OCI-LY3 (cell line): ENCODE measurements around the gene STX16.

Experiments used
- EZH2phosphoT487 ChIP-seq: fragments of 200-600 bp; shearing (Covaris generic); IDR thresholded peaks from 2 replicates; pipeline ENCODE4 v1.6.1; 2018; ENCODE audit warnings: antibody characterized with exemption, mixed run types, low read depth
- TF ChIP-seq, protein P1 (sequence below): fragments of 200-600, 300-600 bp; sonication (generic); IDR thresholded peaks from 2 replicates; pipeline ENCODE4 v1.5.1; 2014; ENCODE audit warnings: antibody characterized with exemption, low read length, low read depth

DNA sequence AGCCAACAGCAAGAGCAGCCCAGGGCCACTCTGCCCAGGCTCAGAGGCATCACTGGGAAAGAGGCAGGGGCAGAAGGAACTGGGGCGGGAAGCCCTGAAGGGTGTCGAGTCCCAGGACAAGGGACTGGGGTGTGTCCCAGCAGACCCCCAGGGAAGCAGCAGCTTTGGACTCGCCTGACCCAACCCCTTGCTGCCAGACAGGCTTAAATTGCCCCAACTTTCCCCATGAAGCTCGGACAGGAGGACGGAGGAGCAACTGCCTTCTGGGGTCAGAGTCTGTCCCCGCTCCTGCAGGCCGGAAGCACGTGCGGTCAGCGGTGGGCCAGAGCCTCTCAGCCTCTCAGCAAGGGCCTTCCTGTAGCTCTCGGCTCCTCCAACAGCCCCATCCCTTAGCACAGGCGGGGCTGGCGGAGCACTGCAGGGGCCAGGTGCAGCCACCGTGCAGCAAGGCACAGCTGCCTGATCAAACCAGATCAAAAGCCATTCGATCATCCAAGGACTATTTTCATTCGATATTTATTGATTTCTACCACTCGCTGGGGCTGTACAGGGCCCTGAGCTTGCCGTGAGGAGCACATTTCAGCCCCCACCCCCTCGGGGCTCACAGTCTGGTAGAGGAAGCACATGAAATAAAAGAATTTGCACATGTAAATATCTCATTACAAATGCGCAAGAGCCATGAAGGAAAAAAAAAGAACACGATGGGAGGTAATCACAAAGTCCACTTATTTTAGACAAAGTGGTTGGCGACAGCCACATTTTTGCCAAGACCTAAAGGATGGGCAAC is 31.8 kb upstream of the STX16 start:
- TF ChIP-seq, protein P1, sequence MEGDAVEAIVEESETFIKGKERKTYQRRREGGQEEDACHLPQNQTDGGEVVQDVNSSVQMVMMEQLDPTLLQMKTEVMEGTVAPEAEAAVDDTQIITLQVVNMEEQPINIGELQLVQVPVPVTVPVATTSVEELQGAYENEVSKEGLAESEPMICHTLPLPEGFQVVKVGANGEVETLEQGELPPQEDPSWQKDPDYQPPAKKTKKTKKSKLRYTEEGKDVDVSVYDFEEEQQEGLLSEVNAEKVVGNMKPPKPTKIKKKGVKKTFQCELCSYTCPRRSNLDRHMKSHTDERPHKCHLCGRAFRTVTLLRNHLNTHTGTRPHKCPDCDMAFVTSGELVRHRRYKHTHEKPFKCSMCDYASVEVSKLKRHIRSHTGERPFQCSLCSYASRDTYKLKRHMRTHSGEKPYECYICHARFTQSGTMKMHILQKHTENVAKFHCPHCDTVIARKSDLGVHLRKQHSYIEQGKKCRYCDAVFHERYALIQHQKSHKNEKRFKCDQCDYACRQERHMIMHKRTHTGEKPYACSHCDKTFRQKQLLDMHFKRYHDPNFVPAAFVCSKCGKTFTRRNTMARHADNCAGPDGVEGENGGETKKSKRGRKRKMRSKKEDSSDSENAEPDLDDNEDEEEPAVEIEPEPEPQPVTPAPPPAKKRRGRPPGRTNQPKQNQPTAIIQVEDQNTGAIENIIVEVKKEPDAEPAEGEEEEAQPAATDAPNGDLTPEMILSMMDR = no peak
- TF ChIP-seq EZH2phosphoT487 = no peak
